Panc1 (cell line): ENCODE measurements around the gene GALNT16. TPM values are rescaled to one million over a fixed set of nuclear protein-coding genes. Genes with fewer than 3 reads are reported as not detected.

Source experiments
- ATAC-seq: fragments of 200-7000 bp; cut with Tn5 transposase; 2 replicates; pipeline ENCODE4 v1.9.1; 2020; ENCODE audit warnings: mild to moderate bottlenecking, moderate library complexity
- BruUV-seq: library from RNA; stranded (reverse); fragments of 400-500 nt; replicated peaks from 2 replicates; lab custom pipeline; 2021; lab: Mats Ljungman, UMichigan
- CTCF ChIA-PET: fragments of 300-600 bp; sonication (Branson Sonifier 250); formaldehyde crosslinking; loops from one replicate; lab custom pipeline; 2022; ENCODE audit warnings: antibody characterized with exemption; lab: Charles Lee
- POLR2A ChIA-PET: fragments of 300-600 bp; sonication (Branson Sonifier 250); formaldehyde crosslinking; loops from one replicate; lab custom pipeline; 2022; ENCODE audit warnings: antibody characterized with exemption; lab: Charles Lee
- DNase-seq: peaks from one replicate; pipeline ENCODE4 v3.0.0-alpha.2; 2010; ENCODE audit warnings: low read depth, low spot score
- H3K27ac ChIP-seq: 2 replicates; pipeline ENCODE4 v1.5.1; 2011; ENCODE audit warnings: mild to moderate bottlenecking, low read length, inconsistent platforms
- H3K27me3 ChIP-seq: fragments of 200-500 bp; sonication (Bioruptor generic); 2 replicates; pipeline ENCODE4 v1.6.0; 2014; ENCODE audit warnings: low read length, inconsistent platforms; ENCODE audit not compliant: control insufficient read depth, insufficient read depth
- H3K36me3 ChIP-seq: fragments of 200-500 bp; sonication (Bioruptor generic); 2 replicates; pipeline ENCODE4 v1.5.1; 2014; ENCODE audit warnings: inconsistent platforms, mild to moderate bottlenecking, low read length, moderate library complexity; ENCODE audit not compliant: control insufficient read depth, insufficient read depth
- H3K4me1 ChIP-seq: 2 replicates; pipeline ENCODE4 v1.5.1; 2011; ENCODE audit warnings: inconsistent platforms, mild to moderate bottlenecking, low read length, moderate library complexity; ENCODE audit not compliant: control insufficient read depth, insufficient read depth
- H3K4me3 ChIP-seq, 2 experiments: 2 replicates each; pipeline ENCODE4 v1.5.1; 2011 to 2012; ENCODE audit warnings: low read depth in 2 of 2, low read length in 2 of 2, mild to moderate bottlenecking in 2 of 2, inconsistent platforms in 1 of 2, moderate library complexity in 1 of 2
- H3K9me3 ChIP-seq: fragments of 200-500 bp; sonication (Bioruptor generic); 2 replicates; pipeline ENCODE4 v1.5.1; 2014; ENCODE audit warnings: low read depth, mild to moderate bottlenecking, inconsistent platforms, low read length, moderate library complexity; ENCODE audit not compliant: control insufficient read depth, insufficient read depth
- CTCF ChIP-seq: fragments of 450-650 bp; IDR thresholded peaks from 2 replicates; pipeline ENCODE4 v1.5.1; 2017; ENCODE audit warnings: mild to moderate bottlenecking
- POLR2AphosphoS5 ChIP-seq: IDR thresholded peaks from 2 replicates; pipeline ENCODE4 v1.6.1; 2012; ENCODE audit warnings: mild to moderate bottlenecking, low read depth, low read length, moderate library complexity
- REST ChIP-seq, 2 experiments: IDR thresholded peaks; 2 replicates each; pipeline ENCODE4 v1.6.1; 2011 to 2012; ENCODE audit warnings: low read depth in 2 of 2, control low read depth in 1 of 2, low read length in 1 of 2, mild to moderate bottlenecking in 1 of 2, moderate library complexity in 1 of 2; ENCODE audit not compliant: insufficient read depth in 1 of 2
- SIN3A ChIP-seq: IDR thresholded peaks from 2 replicates; pipeline ENCODE4 v1.6.1; 2012; ENCODE audit warnings: low read depth, mild to moderate bottlenecking, low read length, moderate library complexity, borderline replicate concordance; ENCODE audit not compliant: insufficient read depth
- TCF7L2 ChIP-seq: IDR thresholded peaks from 2 replicates; pipeline ENCODE4 v1.6.1; 2011; ENCODE audit warnings: mild to moderate bottlenecking, low read depth, low read length, inconsistent platforms
- in situ Hi-C: cut with HindIII; loops from 2 replicates; pipeline ENCODE4 v1.10.0; 2016; ENCODE audit warnings: low sequenced_read_pairs, low pct_unique_long_range_greater_than_20kb
- intact Hi-C: fragments of 100-400 bp; cut with micrococcal nuclease; formaldehyde crosslinking; loops from one replicate; pipeline ENCODE4 v1.10.0; 2022; ENCODE audit not compliant: unreplicated experiment
- total RNA-seq: library from RNA; stranded (reverse); gene quantifications from one replicate; pipeline ENCODE4 v1.2.1, GENCODE V29; 2021; ENCODE audit not compliant: unreplicated experiment

GALNT16 gene
- total RNA-seq, 1 experiment from 2014 or later, result 0.72 TPM

- Histone ChIP-seq H3K9me3 (no peaks in the 10 kb centered on the region), H3K4me3 (no peak overlapping the region), H3K27me3 (peaks cover 6% of the 10 kb centered on the region; the same call in 1 of the 2 replicates), H3K4me1 (no peaks in the 10 kb centered on the region), H3K27ac (no peak overlapping the region), H3K36me3 (no peaks in the 10 kb centered on the region)
- ChIA-PET CTCF (no interaction called here), POLR2A (no interaction called here)
- DNase-seq, result no peak
- TF ChIP-seq CTCF (no peak), REST (IDR thresholded peaks at IDR 0.05; ENCODE audit: insufficient read depth in 1 of 2, low read depth in 2 of 2, low read length in 1 of 2) (no peak), TCF7L2 (no peak), POLR2AphosphoS5 (no peak), SIN3A (no peak)
- ATAC-seq, result no peak
- intact Hi-C loops (loop anchor here (10.0 kb wide), 1 partner anchor 81 kb away; no protein-coding TSS in a partner anchor), in situ Hi-C loops (no loop called here)
- no TSS peak for BruUV-seq
Measured at GRCh38 chr14:69263771-69264170, 3.8 kb downstream of the GALNT16 start.

- DNase-seq, result no peak
- H3K9me3 ChIP-seq, result no peaks in the 10 kb centered on the region
- no peak overlapping the region for H3K27ac ChIP-seq
- CTCF ChIA-PET, result no interaction called here
- no peak for ATAC-seq
- no peaks in the 10 kb centered on the region for H3K4me1 ChIP-seq
- no TSS peak for BruUV-seq
- POLR2A ChIA-PET, result no interaction called here
- no peaks in the 10 kb centered on the region for H3K36me3 ChIP-seq
- no peaks in the 10 kb centered on the region for H3K27me3 ChIP-seq
- TF ChIP-seq REST (IDR thresholded peaks at IDR 0.05; ENCODE audit: insufficient read depth in 1 of 2, low read depth in 2 of 2, low read length in 1 of 2) (no peak), TCF7L2 (no peak), POLR2AphosphoS5 (no peak), SIN3A (no peak), CTCF (no peak)
- intact Hi-C loops (loop anchor here (10.0 kb wide), 1 partner anchor 78 kb away; no protein-coding TSS in a partner anchor), in situ Hi-C loops (no loop called here)
- no peak overlapping the region for H3K4me3 ChIP-seq
Measured at GRCh38 chr14:69266572-69267345, 6.8 kb downstream of the GALNT16 start.
